ENCODE data around the gene OR7C1. TPM values are rescaled to one million over a fixed set of nuclear protein-coding genes. Genes with fewer than 3 reads are reported as not detected.

OR7C1 gene
- total and polyA plus RNA-seq, 2 of the 13 experiments (the other 11 are each of a cell fraction or from before 2014, with no cell fraction given): not detected

- TF ChIP-seq MYPOP (CRISPR knock-in tag; IDR thresholded peaks at IDR 0.05) (no peak), SP140L (CRISPR knock-in tag; IDR thresholded peaks at IDR 0.05; ENCODE audit: borderline replicate concordance) (no peak), BORCS8-MEF2B (CRISPR knock-in tag; IDR thresholded peaks at IDR 0.05) (no peak), JARID2 (CRISPR knock-in tag; IDR thresholded peaks at IDR 0.05; ENCODE audit: insufficient replicate concordance) (no peak), ZNF615 (CRISPR knock-in tag; IDR thresholded peaks at IDR 0.05; ENCODE audit: borderline replicate concordance) (no peak), PLSCR1 (CRISPR knock-in tag; IDR thresholded peaks at IDR 0.05; ENCODE audit: borderline replicate concordance) (no peak), ZNF552 (CRISPR knock-in tag; IDR thresholded peaks at IDR 0.05; ENCODE audit: borderline replicate concordance) (no peak), CHCHD3 (CRISPR knock-in tag; IDR thresholded peaks at IDR 0.05) (no peak), ZNF878 (CRISPR knock-in tag; IDR thresholded peaks at IDR 0.05) (no peak), YY1 (IDR thresholded peaks at IDR 0.05; ENCODE audit: insufficient read depth, insufficient replicate concordance, low read depth, low read length) (no peak), ZNF577 (CRISPR knock-in tag; IDR thresholded peaks at IDR 0.05; ENCODE audit: borderline replicate concordance, low read depth) (no peak), BRF2 (CRISPR knock-in tag; IDR thresholded peaks at IDR 0.05) (no peak), HOXA3 (CRISPR knock-in tag; IDR thresholded peaks at IDR 0.05) (no peak)
Measured at GRCh38 chr19:14770944-14771839, 63.8 kb downstream of the OR7C1 start (continued).
